Upper lobe of right lung (tissue), 1 donor: ENCODE measurements around the gene MRRF. TPM values are rescaled to one million over a fixed set of nuclear protein-coding genes. Genes with fewer than 3 reads are reported as not detected.

Source experiments
- ATAC-seq: fragments of 200-7000 bp; cut with Tn5 transposase; one replicate; pipeline ENCODE4 v1.9.1; 2020; ENCODE audit warnings: mild to moderate bottlenecking, moderate library complexity
- DNase-seq: peaks from one replicate; pipeline ENCODE4 v3.0.0-alpha.2; 2020
- H3K27ac ChIP-seq: fragments of 200-600 bp; one replicate; pipeline ENCODE4 v1.8.0; 2022
- H3K27me3 ChIP-seq: fragments of 200-600 bp; one replicate; pipeline ENCODE4 v1.8.0; 2022; ENCODE audit warnings: mild to moderate bottlenecking
- H3K36me3 ChIP-seq: fragments of 200-600 bp; one replicate; pipeline ENCODE4 v1.8.0; 2022
- H3K4me1 ChIP-seq: fragments of 200-600 bp; one replicate; pipeline ENCODE4 v1.8.0; 2022
- H3K4me3 ChIP-seq: fragments of 200-600 bp; one replicate; pipeline ENCODE4 v1.8.0; 2022; ENCODE audit warnings: mild to moderate bottlenecking
- H3K9me3 ChIP-seq: fragments of 200-600 bp; one replicate; pipeline ENCODE4 v1.8.0; 2022
- CTCF ChIP-seq: fragments of 200-600 bp; IDR thresholded peaks from one replicate; pipeline ENCODE4 v1.8.0; 2022; ENCODE audit warnings: antibody characterized with exemption
- intact Hi-C: fragments of 100-400 bp; cut with DNase I; formaldehyde crosslinking; loops from one replicate; pipeline ENCODE4 v1.11.0; 2022
- total RNA-seq: library from RNA; stranded (reverse); fragmentation: NEBNext Ultra II Directional; extraction: Animal tissue kit (Norgen Biotek cat#: 25700); gene quantifications from one replicate; pipeline ENCODE4 v1.2.1, GENCODE V29; 2021
- donor health status: DM: no; HTN: yes; CAD: no; lungs with severe emphysema.

MRRF gene
- total RNA-seq, 1 donor from 2014 or later: 31.9 TPM

- H3K27ac ChIP-seq: no peak overlapping the region
- peak overlapping the region; percentile 45 for H3K4me3 ChIP-seq
- ATAC-seq (no peak), DNase-seq (no peak)
- peaks cover 66% of the 10 kb centered on the region for H3K27me3 ChIP-seq
- no peak for TF ChIP-seq CTCF
- intact Hi-C loops: no loop called here
- H3K4me1 ChIP-seq: peaks cover 13% of the 10 kb centered on the region
- no peaks in the 10 kb centered on the region for H3K9me3 ChIP-seq
- no peaks in the 10 kb centered on the region for H3K36me3 ChIP-seq
Measured at GRCh38 chr9:122227575-122227900, 37.1 kb upstream of the MRRF start.

- TF ChIP-seq CTCF: no peak
- Histone ChIP-seq H3K4me3 (peak overlapping the region; percentile 45), H3K27ac (no peak overlapping the region), H3K36me3 (no peaks in the 10 kb centered on the region), H3K27me3 (peaks cover 63% of the 10 kb centered on the region), H3K4me1 (peaks cover 13% of the 10 kb centered on the region), H3K9me3 (no peaks in the 10 kb centered on the region)
- no peak for DNase-seq
- ATAC-seq: no peak
- intact Hi-C loops: no loop called here
Measured at GRCh38 chr9:122228191-122228567, 36.5 kb upstream of the MRRF start.

GRCh38 chr9:122228568-122229484 lies 35.9 kb upstream of the MRRF start, which contains the start of gene LHX6:
Gene LHX6, minus strand, starts transcription at chr9:122228957. Its CDS starts 217 bp downstream, at chr9:122228740.
- no peak for TF ChIP-seq CTCF
- peaks cover 62% of the 10 kb centered on the region for H3K27me3 ChIP-seq
- no peaks in the 10 kb centered on the region for H3K36me3 ChIP-seq
- peak; percentile 35 for ATAC-seq
- H3K27ac ChIP-seq: no peak within 1 kb of the TSS
- peaks cover 13% of the 10 kb centered on the region for H3K4me1 ChIP-seq
- no peak for DNase-seq
- H3K4me3 ChIP-seq: peak within 1 kb of the TSS; percentile 45
- no peaks in the 10 kb centered on the region for H3K9me3 ChIP-seq
- intact Hi-C loops: no loop called here

GRCh38 chr9:122229485-122229837 lies 35.2 kb upstream of the MRRF start:
- Histone ChIP-seq H3K4me1 (peaks cover 13% of the 10 kb centered on the region), H3K27me3 (peaks cover 56% of the 10 kb centered on the region), H3K27ac (no peak overlapping the region), H3K4me3 (no peak overlapping the region), H3K9me3 (no peaks in the 10 kb centered on the region), H3K36me3 (no peaks in the 10 kb centered on the region)
- DNase-seq (no peak), ATAC-seq (no peak)
- intact Hi-C loops: no loop called here
- no peak for TF ChIP-seq CTCF

GRCh38 chr9:122232796-122233306 lies 31.8 kb upstream of the MRRF start:
- Histone ChIP-seq H3K4me3 (no peak overlapping the region), H3K27me3 (peaks cover 23% of the 10 kb centered on the region), H3K4me1 (peaks cover 7% of the 10 kb centered on the region), H3K27ac (no peak overlapping the region), H3K9me3 (no peaks in the 10 kb centered on the region), H3K36me3 (no peaks in the 10 kb centered on the region)
- TF ChIP-seq CTCF: no peak
- ATAC-seq (no peak), DNase-seq (no peak)
- intact Hi-C loops: no loop called here
